ENCODE results near the gene PANK4.

Gene PANK4

GRCh38 chr1:2527556-2527860, 1.1 kb upstream of the PANK4 start:
- H3K27ac ChIP-seq (ENCODE audit: low read depth, low read length) = no peak overlapping the region
- H3K4me1 ChIP-seq (ENCODE audit: control insufficient read depth, insufficient read depth, low read length, unreplicated experiment) = peaks cover 15% of the 10 kb centered on the region
- H3K79me2 ChIP-seq (ENCODE audit: control insufficient read depth, insufficient read depth, low read length, unreplicated experiment) = peaks cover 35% of the 10 kb centered on the region
- H3K27me3 ChIP-seq (ENCODE audit: insufficient read depth, low read length) = peaks cover 24% of the 10 kb centered on the region
- no peak overlapping the region for H2AFZ ChIP-seq (ENCODE audit: low read length, unreplicated experiment)
- no peaks in the 10 kb centered on the region for H3K36me3 ChIP-seq (ENCODE audit: insufficient read depth, low read length)
- H3K4me3 ChIP-seq (ENCODE audit: low read depth, low read length) = no peak overlapping the region

GRCh38 chr1:2526824-2527555, 594 bp upstream of the PANK4 start:
- no peaks in the 10 kb centered on the region for H3K36me3 ChIP-seq (ENCODE audit: insufficient read depth, low read length)
- peak overlapping the region; percentile 22 for H2AFZ ChIP-seq (ENCODE audit: low read length, unreplicated experiment)
- H3K27me3 ChIP-seq (ENCODE audit: insufficient read depth, low read length) = peaks cover 24% of the 10 kb centered on the region
- H3K27ac ChIP-seq (ENCODE audit: low read depth, low read length) = no peak overlapping the region
- peaks cover 37% of the 10 kb centered on the region for H3K79me2 ChIP-seq (ENCODE audit: control insufficient read depth, insufficient read depth, low read length, unreplicated experiment)
- H3K4me3 ChIP-seq (ENCODE audit: low read depth, low read length) = peak overlapping the region; percentile 93
- H3K4me1 ChIP-seq (ENCODE audit: control insufficient read depth, insufficient read depth, low read length, unreplicated experiment) = peaks cover 15% of the 10 kb centered on the region

GRCh38 chr1:2525572-2525919, 850 bp downstream of the PANK4 start:
- Histone ChIP-seq H3K4me1 (ENCODE audit: control insufficient read depth, insufficient read depth, low read length, unreplicated experiment) (peaks cover 15% of the 10 kb centered on the region), H3K27me3 (ENCODE audit: insufficient read depth, low read length) (peaks cover 16% of the 10 kb centered on the region), H2AFZ (ENCODE audit: low read length, unreplicated experiment) (peak overlapping the region; percentile 2), H3K79me2 (ENCODE audit: control insufficient read depth, insufficient read depth, low read length, unreplicated experiment) (peaks cover 45% of the 10 kb centered on the region), H3K36me3 (ENCODE audit: insufficient read depth, low read length) (no peaks in the 10 kb centered on the region), H3K4me3 (ENCODE audit: low read depth, low read length) (peak overlapping the region; percentile 93), H3K27ac (ENCODE audit: low read depth, low read length) (peak overlapping the region; percentile 6; the same call in 1 of the 2 replicates)

GRCh38 chr1:2523891-2524609, 2.3 kb downstream of the PANK4 start:
- Histone ChIP-seq H3K27ac (ENCODE audit: low read depth, low read length) (no peak overlapping the region), H3K4me1 (ENCODE audit: control insufficient read depth, insufficient read depth, low read length, unreplicated experiment) (peaks cover 15% of the 10 kb centered on the region), H3K79me2 (ENCODE audit: control insufficient read depth, insufficient read depth, low read length, unreplicated experiment) (peaks cover 45% of the 10 kb centered on the region), H3K27me3 (ENCODE audit: insufficient read depth, low read length) (peaks cover 6% of the 10 kb centered on the region; the same call in 1 of the 2 replicates), H2AFZ (ENCODE audit: low read length, unreplicated experiment) (no peak overlapping the region), H3K36me3 (ENCODE audit: insufficient read depth, low read length) (no peaks in the 10 kb centered on the region), H3K4me3 (ENCODE audit: low read depth, low read length) (no peak overlapping the region; the same call in 1 of the 2 replicates)

- H3K79me2 ChIP-seq (ENCODE audit: control insufficient read depth, insufficient read depth, low read length, unreplicated experiment) = peaks cover 45% of the 10 kb centered on the region
- no peak overlapping the region for H3K27ac ChIP-seq (ENCODE audit: low read depth, low read length)
- no peaks in the 10 kb centered on the region for H3K27me3 ChIP-seq (ENCODE audit: insufficient read depth, low read length)
- H3K4me1 ChIP-seq (ENCODE audit: control insufficient read depth, insufficient read depth, low read length, unreplicated experiment) = peaks cover 15% of the 10 kb centered on the region
- H3K4me3 ChIP-seq (ENCODE audit: low read depth, low read length) = no peak overlapping the region
- H2AFZ ChIP-seq (ENCODE audit: low read length, unreplicated experiment) = no peak overlapping the region
- no peaks in the 10 kb centered on the region for H3K36me3 ChIP-seq (ENCODE audit: insufficient read depth, low read length)
These were observed 3.1 kb downstream of the PANK4 start for GRCh38 chr1:2523191-2523890.

- Histone ChIP-seq H3K36me3 (ENCODE audit: insufficient read depth, low read length) (peaks cover 3% of the 10 kb centered on the region; the same call in 1 of the 2 replicates), H3K4me3 (ENCODE audit: low read depth, low read length) (no peak overlapping the region), H3K4me1 (ENCODE audit: control insufficient read depth, insufficient read depth, low read length, unreplicated experiment) (peaks cover 15% of the 10 kb centered on the region), H2AFZ (ENCODE audit: low read length, unreplicated experiment) (no peak overlapping the region), H3K27ac (ENCODE audit: low read depth, low read length) (no peak overlapping the region), H3K79me2 (ENCODE audit: control insufficient read depth, insufficient read depth, low read length, unreplicated experiment) (peaks cover 45% of the 10 kb centered on the region), H3K27me3 (ENCODE audit: insufficient read depth, low read length) (no peaks in the 10 kb centered on the region)
These were observed 4.2 kb downstream of the PANK4 start for GRCh38 chr1:2522230-2522629.

- Histone ChIP-seq H3K27ac (ENCODE audit: low read depth, low read length) (no peak overlapping the region), H3K27me3 (ENCODE audit: insufficient read depth, low read length) (no peaks in the 10 kb centered on the region), H3K4me3 (ENCODE audit: low read depth, low read length) (no peak overlapping the region), H3K36me3 (ENCODE audit: insufficient read depth, low read length) (peaks cover 3% of the 10 kb centered on the region; the same call in 1 of the 2 replicates), H3K79me2 (ENCODE audit: control insufficient read depth, insufficient read depth, low read length, unreplicated experiment) (peaks cover 43% of the 10 kb centered on the region), H2AFZ (ENCODE audit: low read length, unreplicated experiment) (no peak overlapping the region), H3K4me1 (ENCODE audit: control insufficient read depth, insufficient read depth, low read length, unreplicated experiment) (peaks cover 8% of the 10 kb centered on the region)
These were observed 5.6 kb downstream of the PANK4 start for GRCh38 chr1:2520806-2521205.

GRCh38 chr1:2520206-2520605, 6.2 kb downstream of the PANK4 start:
- peaks cover 7% of the 10 kb centered on the region for H3K4me1 ChIP-seq (ENCODE audit: control insufficient read depth, insufficient read depth, low read length, unreplicated experiment)

GRCh38 chr1:2519729-2520128, 6.7 kb downstream of the PANK4 start:
- H3K27ac ChIP-seq (ENCODE audit: low read depth, low read length) = no peak overlapping the region
- H3K4me1 ChIP-seq (ENCODE audit: control insufficient read depth, insufficient read depth, low read length, unreplicated experiment) = peaks cover 2% of the 10 kb centered on the region
- H3K36me3 ChIP-seq (ENCODE audit: insufficient read depth, low read length) = peaks cover 3% of the 10 kb centered on the region; the same call in 1 of the 2 replicates
- no peak overlapping the region for H2AFZ ChIP-seq (ENCODE audit: low read length, unreplicated experiment)
- no peak overlapping the region for H3K4me3 ChIP-seq (ENCODE audit: low read depth, low read length)
- H3K27me3 ChIP-seq (ENCODE audit: insufficient read depth, low read length) = no peaks in the 10 kb centered on the region
- H3K79me2 ChIP-seq (ENCODE audit: control insufficient read depth, insufficient read depth, low read length, unreplicated experiment) = peaks cover 32% of the 10 kb centered on the region

More at GRCh38 chr1:2520206-2520605, 6.2 kb downstream of the PANK4 start:
- no peak overlapping the region for H3K27ac ChIP-seq (ENCODE audit: low read depth, low read length)
- H2AFZ ChIP-seq (ENCODE audit: low read length, unreplicated experiment) = no peak overlapping the region
- peaks cover 3% of the 10 kb centered on the region; the same call in 1 of the 2 replicates for H3K36me3 ChIP-seq (ENCODE audit: insufficient read depth, low read length)
- H3K79me2 ChIP-seq (ENCODE audit: control insufficient read depth, insufficient read depth, low read length, unreplicated experiment) = peaks cover 37% of the 10 kb centered on the region
- H3K4me3 ChIP-seq (ENCODE audit: low read depth, low read length) = no peak overlapping the region
- H3K27me3 ChIP-seq (ENCODE audit: insufficient read depth, low read length) = no peaks in the 10 kb centered on the region

GRCh38 chr1:2519029-2519685, 7.2 kb downstream of the PANK4 start:
- Histone ChIP-seq H3K27me3 (ENCODE audit: insufficient read depth, low read length) (no peaks in the 10 kb centered on the region), H2AFZ (ENCODE audit: low read length, unreplicated experiment) (no peak overlapping the region), H3K4me1 (ENCODE audit: control insufficient read depth, insufficient read depth, low read length, unreplicated experiment) (no peaks in the 10 kb centered on the region), H3K79me2 (ENCODE audit: control insufficient read depth, insufficient read depth, low read length, unreplicated experiment) (peaks cover 27% of the 10 kb centered on the region), H3K4me3 (ENCODE audit: low read depth, low read length) (no peak overlapping the region), H3K27ac (ENCODE audit: low read depth, low read length) (no peak overlapping the region), H3K36me3 (ENCODE audit: insufficient read depth, low read length) (peaks cover 3% of the 10 kb centered on the region; the same call in 1 of the 2 replicates)
